GM19324 (cell line): ENCODE results near the gene CHRNG.
"Not testable (repeated sequence)": the region's sequence is repeated elsewhere in the genome, so short reads cannot be mapped to it uniquely, and the experiment has no call there.

Experiments
- ATAC-seq: cut with Tn5 transposase; IDR thresholded peaks from one replicate; pipeline ENCODE4 v1.9.1; 2021; ENCODE audit warnings: mild to moderate bottlenecking, moderate library complexity; ENCODE audit not compliant: unreplicated experiment, low FRiP score

CHRNG gene

DNA sequence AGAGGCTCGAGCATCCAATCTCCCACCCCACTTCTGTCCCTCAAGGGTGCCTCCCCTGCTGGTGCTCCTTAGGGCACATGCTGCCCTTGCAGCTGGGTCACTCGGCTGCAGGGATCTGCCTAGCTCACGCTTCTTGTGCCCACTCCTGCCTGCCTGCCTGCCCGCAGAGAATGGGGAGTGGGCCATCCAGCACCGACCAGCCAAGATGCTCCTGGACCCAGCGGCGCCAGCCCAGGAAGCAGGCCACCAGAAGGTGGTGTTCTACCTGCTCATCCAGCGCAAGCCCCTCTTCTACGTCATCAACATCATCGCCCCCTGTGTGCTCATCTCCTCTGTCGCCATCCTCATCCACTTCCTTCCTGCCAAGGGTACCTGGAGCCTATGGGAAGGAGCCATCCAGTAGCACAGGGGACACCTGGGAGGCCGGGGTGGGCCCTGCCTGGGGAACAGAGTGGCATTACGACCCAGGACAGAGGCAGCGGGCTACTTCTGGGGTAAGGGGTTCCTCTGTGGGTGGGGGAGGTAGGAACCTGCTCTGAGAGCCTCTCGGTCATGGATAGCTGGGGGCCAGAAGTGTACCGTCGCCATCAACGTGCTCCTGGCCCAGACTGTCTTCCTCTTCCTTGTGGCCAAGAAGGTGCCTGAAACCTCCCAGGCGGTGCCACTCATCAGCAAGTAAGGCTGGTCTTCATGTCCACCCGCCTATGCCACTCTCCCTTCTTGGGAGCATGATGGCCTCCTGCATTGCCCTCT is 3.4 kb downstream of the CHRNG start:
- no peak for ATAC-seq

GRCh38 chr2:232543491-232543890 is 4.0 kb downstream of the CHRNG start:
- no peak for ATAC-seq

DNA sequence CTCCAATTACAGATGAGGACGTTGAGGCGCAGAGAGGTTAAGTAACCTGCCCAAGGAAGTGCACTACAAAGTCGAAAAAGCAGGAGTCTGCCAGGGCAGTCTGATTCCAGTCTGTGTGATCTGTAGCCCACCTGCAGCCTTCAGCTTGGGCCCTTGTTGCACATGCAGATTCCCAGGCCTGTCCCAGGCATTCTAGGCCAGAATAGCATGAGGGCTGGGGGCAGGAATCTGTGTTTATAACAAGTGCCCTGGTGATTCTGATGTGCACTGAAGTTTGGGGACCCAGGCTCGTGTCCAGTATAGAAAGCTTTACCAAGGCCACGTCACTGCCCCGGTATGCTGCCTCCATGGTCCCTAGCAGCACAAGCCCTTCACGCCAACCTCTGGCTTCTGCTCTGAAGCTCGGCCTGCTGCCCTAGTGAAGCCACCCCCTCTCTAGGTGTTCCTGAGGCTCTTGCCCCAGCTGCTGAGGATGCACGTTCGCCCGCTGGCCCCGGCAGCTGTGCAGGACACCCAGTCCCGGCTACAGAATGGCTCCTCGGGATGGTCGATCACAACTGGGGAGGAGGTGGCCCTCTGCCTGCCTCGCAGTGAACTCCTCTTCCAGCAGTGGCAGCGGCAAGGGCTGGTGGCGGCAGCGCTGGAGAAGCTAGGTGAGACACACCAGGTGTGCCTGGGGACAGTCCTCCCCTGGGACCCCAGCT is 4.6 kb downstream of the CHRNG start:
- ATAC-seq, result no peak

DNA sequence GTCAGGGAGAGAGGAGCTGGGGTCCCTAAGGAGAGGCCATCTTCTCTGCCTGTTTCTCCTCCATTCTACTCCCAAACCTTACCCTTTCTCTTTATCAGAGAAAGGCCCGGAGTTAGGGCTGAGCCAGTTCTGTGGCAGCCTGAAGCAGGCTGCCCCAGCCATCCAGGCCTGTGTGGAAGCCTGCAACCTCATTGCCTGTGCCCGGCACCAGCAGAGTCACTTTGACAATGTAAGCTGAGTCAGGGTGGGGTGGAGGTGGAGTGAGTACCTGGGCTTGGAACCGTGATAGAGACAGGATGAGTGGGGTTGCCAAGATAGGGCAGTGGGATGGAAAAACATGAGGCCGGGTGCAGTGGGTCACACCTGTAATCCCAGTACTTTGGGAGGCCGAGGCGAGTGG is 5.2 kb downstream of the CHRNG start:
- no peak for ATAC-seq

- no peak for ATAC-seq
These were observed 6.3 kb downstream of the CHRNG start for GRCh38 chr2:232545511-232546375.

DNA sequence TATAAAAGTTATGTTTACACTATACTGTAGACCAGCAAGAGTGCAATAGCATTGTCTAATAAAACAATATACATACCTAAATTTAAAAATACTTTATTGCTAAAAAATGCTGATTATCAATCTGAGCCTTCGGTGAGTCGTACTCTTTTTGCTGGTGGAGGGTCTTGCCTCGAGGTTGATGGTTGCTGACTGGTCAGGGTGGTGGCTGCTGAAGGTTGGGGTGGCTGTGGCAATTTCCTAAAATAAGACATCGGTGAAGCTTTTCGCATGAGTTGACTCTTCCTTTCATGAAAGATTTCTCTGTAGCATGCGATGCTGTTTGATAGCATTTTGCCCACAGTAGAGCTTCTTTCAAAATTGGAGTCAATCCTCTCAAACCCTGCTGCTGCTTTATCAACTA is 8.5 kb downstream of the CHRNG start:
- ATAC-seq, result no peak

DNA sequence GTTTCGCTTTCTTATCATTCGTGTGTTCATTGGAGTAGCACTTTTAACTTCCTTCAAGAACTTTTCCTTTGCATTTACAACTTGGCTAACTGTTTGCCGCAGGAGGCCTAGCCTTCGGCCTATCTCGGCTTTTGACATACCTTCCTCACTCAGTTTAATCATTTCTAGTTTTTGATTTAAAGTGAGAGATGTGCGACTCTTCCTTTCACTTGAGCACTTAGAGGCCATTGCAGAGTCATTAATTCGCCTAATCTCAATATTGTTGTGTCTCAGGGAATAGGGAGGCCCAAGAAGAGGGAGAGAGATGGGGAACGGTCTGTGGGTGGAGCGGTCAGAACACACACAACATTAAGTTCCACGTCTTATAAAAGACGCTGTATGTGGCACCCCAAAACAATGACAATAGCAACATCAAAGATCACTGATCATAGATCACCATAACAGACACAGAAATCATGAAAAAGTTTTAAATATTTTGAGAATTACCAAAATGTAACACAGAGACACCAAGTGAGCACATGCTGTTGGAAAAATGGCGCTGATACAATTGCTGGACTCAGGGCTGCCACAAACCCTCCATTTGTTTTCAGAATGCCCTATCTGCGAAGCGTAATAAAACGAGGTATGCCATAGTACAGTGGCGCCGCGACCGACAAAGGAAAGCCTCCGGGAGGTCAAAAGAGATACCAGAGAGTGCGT is 10.3 kb downstream of the CHRNG start:
- ATAC-seq, result no peak

GRCh38 chr2:232550354-232551249 is 11.1 kb downstream of the CHRNG start, which contains the start of the genes EIF4E2 and TIGD1:
Gene EIF4E2, plus strand, starts transcription at chr2:232550689. Its CDS starts 36 bp downstream, at chr2:232550725.
Gene TIGD1, minus strand, starts transcription at chr2:232550557. Its CDS starts 675 bp downstream, at chr2:232549882.
- peak; percentile 97 for ATAC-seq

DNA sequence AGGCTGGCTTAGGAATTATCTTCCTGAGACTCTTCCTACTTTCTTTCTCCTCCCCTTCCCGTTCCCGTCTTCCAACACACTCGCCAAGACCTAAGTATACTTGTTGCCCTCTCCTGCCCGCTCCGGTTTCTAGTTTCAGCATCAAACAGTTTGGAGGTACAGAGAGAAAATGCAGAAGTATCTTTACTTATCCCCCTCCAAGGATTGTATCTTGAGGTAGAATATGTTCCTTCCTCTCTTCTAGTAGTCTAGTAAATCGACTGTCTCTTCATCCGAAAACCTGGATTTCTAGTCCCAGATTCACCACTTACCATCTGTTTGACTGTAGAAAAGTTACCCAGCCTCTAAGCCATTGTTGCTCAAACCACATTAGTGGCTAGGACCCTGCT is 11.8 kb downstream of the CHRNG start:
- no peak for ATAC-seq

- ATAC-seq, result no peak
These were observed 12.3 kb downstream of the CHRNG start for GRCh38 chr2:232551776-232552175.

DNA sequence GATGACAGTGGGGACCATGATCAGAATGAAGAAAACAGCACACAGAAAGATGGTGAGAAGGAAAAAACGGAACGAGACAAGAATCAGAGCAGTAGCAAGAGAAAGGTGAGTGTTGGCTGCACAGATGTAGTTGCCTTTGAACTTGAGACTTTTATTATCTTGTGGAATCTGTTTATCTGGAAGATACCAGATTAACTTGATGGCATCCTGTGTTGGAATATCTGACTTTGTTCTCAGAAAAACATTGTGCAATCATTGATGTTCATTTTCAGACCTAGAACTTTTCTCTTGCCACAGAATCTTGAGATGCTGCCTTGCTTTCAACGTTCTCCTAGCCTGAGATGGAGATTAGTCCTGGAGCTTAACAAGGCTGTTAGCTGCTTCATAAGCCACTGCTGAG is 16.9 kb downstream of the CHRNG start:
- no peak for ATAC-seq

- ATAC-seq, result no peak
These were observed 23.1 kb downstream of the CHRNG start for GRCh38 chr2:232562515-232563151.

GRCh38 chr2:232563580-232563979 is 24.1 kb downstream of the CHRNG start:
- no peak for ATAC-seq

DNA sequence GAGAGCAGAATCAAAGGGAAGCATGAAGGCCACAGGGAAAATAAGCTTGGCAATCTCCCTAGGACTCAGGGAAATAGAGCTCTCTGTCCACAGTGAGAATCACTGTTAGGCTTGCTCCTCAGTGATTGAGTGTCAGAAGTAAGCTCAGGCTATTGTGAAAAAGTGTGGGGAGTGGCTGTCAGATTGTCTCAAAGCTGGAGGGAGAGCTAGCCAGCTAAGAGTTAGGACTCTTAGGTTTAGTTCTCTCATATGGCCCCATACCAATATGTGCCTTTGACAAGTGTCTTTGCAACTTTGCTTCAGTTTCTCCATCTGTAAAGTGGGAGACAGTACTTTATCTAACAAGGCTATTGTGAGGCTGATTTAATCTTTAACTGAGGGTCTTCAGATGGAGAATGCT is 28.2 kb downstream of the CHRNG start:
- no peak for ATAC-seq

GRCh38 chr2:232568161-232568560 is 28.7 kb downstream of the CHRNG start:
- ATAC-seq, result no peak

DNA sequence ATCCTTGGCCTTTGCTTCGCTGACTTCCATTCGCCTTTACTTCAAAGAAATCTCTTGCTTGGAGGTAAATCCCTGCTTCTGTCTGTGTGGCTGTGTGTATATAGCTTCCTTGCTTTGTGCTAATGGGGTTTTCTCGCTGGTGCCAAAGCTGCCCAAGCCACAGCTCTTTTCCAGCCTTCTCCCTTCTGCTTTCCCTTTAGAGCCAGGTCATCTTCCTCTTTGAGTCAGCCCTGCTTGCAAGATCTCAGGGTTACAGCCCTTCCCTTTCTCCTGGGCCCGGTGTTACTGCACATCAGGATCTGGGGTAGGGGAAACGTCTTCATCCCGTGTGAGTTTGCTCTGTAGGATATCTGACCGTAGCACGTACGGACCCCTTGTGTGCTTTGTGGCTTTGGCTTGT is 30.0 kb downstream of the CHRNG start:
- ATAC-seq, result no peak

DNA sequence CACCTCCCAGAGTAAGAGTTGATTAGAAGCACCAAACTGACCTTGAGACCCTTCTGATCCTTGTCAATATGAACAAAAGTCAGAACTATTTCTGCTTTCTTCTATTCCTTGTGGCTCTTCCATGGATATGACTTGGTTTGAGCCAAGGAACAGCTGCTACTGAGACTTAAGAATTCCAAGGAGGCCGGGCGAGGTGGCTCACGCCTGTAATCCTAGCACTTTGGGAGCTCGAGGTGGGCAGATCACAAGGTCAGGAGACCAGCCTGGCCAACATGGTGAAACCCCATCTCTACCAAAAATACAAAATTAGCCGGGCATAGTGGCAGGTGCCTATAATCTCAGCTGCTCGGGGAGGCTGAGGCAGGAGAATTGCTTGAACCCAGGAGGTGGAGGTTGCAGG is 31.0 kb downstream of the CHRNG start:
- ATAC-seq, result not testable (repeated sequence)

DNA sequence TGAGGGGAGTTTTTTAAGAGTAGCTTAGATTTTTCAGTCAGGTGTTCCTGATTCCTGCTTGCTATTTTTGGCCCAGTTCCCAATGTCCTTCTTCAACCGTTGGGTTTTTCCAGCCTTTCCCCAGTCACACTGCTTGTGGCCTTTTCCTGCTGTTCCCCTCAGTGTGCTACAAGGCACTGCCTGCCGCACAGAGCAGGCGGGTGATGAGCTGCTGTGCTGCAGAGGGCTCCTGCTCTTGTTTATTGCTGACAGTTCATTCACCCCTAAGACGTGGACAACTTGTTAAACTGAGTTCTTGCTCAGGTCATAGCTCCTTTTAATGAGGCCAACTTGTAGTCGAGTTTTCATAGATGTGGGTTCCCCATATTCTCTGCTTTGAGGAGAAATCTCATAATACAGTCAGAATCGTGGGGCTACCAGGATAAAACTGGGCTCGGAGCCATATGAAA is 31.6 kb downstream of the CHRNG start:
- ATAC-seq, result no peak

GRCh38 chr2:232573042-232573441 is 33.5 kb downstream of the CHRNG start:
- ATAC-seq, result no peak
